Hematopoietic multipotent progenitor cell treated with erythropoietin and hydrocortisone succinate and interleukin-3 and kit ligand, for 4 days (in vitro differentiated cells): ENCODE measurements around the gene RBMS2.
"Not testable (repeated sequence)": the region's sequence is repeated elsewhere in the genome, so short reads cannot be mapped to it uniquely, and the experiment has no call there.

ENCODE experiments used
- DNase-seq: peaks from one replicate; pipeline ENCODE4 v3.0.0-alpha.2; 2015

RBMS2 gene

GRCh38 chr12:56518570-56518969 lies 3.0 kb upstream of the RBMS2 start:
- no peak for DNase-seq

- DNase-seq = no peak
These were observed 1.6 kb upstream of the RBMS2 start for GRCh38 chr12:56520048-56520447.

- DNase-seq = no peak
These were observed 1.1 kb upstream of the RBMS2 start for GRCh38 chr12:56520506-56520905.

- peak; percentile 29 for DNase-seq
These were observed 421 bp upstream of the RBMS2 start for GRCh38 chr12:56521209-56521589.

- DNase-seq = peak; percentile 81
These were observed 982 bp downstream of the RBMS2 start for GRCh38 chr12:56522411-56523193.

- DNase-seq = no peak
These were observed 7.2 kb downstream of the RBMS2 start for GRCh38 chr12:56528846-56529245.

- no peak for DNase-seq
These were observed 8.0 kb downstream of the RBMS2 start for GRCh38 chr12:56529656-56530055.

- DNase-seq = no peak
These were observed 8.9 kb downstream of the RBMS2 start for GRCh38 chr12:56530390-56531055.

GRCh38 chr12:56537546-56537945 lies 15.9 kb downstream of the RBMS2 start:
- DNase-seq = no peak

- no peak for DNase-seq
These were observed 20.0 kb downstream of the RBMS2 start for GRCh38 chr12:56541631-56542030.

GRCh38 chr12:56542164-56542563 lies 20.5 kb downstream of the RBMS2 start:
- no peak for DNase-seq

- no peak for DNase-seq
These were observed 23.5 kb downstream of the RBMS2 start for GRCh38 chr12:56545023-56545604.

- DNase-seq = peak; percentile 21
These were observed 25.1 kb downstream of the RBMS2 start for GRCh38 chr12:56546680-56547079.

GRCh38 chr12:56551070-56551469 lies 29.4 kb downstream of the RBMS2 start:
- DNase-seq = no peak

- peak; percentile 82 for DNase-seq
These were observed 44.0 kb downstream of the RBMS2 start for GRCh38 chr12:56565510-56566101.

- DNase-seq = no peak
These were observed 46.5 kb downstream of the RBMS2 start for GRCh38 chr12:56568146-56568545.

GRCh38 chr12:56571121-56571520 lies 49.5 kb downstream of the RBMS2 start:
- DNase-seq = no peak

GRCh38 chr12:56572288-56572687 lies 50.7 kb downstream of the RBMS2 start:
- DNase-seq = no peak

GRCh38 chr12:56574210-56574609 lies 52.6 kb downstream of the RBMS2 start:
- DNase-seq = peak; percentile 82

GRCh38 chr12:56577248-56577647 lies 55.6 kb downstream of the RBMS2 start:
- not testable (repeated sequence) for DNase-seq

GRCh38 chr12:56578983-56579546 lies 57.4 kb downstream of the RBMS2 start:
- no peak for DNase-seq

GRCh38 chr12:56581418-56582145 lies 60.0 kb downstream of the RBMS2 start:
- DNase-seq = peak; percentile 91

GRCh38 chr12:56585098-56585497 lies 63.5 kb downstream of the RBMS2 start:
- no peak for DNase-seq
